Parathyroid adenoma (tissue), 2 donors: Measurements from ENCODE around the gene KANSL1L.
A peak's percentile ranks its signal among the peaks of the same experiment; 100 is the strongest.

Experiments used
- H2AFZ ChIP-seq: fragments of 300-600 bp; sonication (generic); one replicate; pipeline ENCODE4 v1.7.0; 2017; ENCODE audit warnings: antibody characterized with exemption, mild to moderate bottlenecking
- H3K27ac ChIP-seq: fragments of 300-600 bp; sonication (generic); one replicate; pipeline ENCODE4 v1.7.0; 2017
- H3K27me3 ChIP-seq: fragments of 300-600 bp; sonication (generic); one replicate; pipeline ENCODE4 v1.7.0; 2017; ENCODE audit warnings: low read length; ENCODE audit not compliant: control insufficient read depth, insufficient read depth
- H3K36me3 ChIP-seq: fragments of 300-600 bp; sonication (generic); one replicate; pipeline ENCODE4 v1.7.0; 2017; ENCODE audit warnings: low read length; ENCODE audit not compliant: control insufficient read depth, insufficient read depth
- H3K4me1 ChIP-seq: fragments of 300-600 bp; sonication (generic); one replicate; pipeline ENCODE4 v1.7.0; 2017; ENCODE audit warnings: control low read depth
- H3K4me2 ChIP-seq: fragments of 300-600 bp; sonication (generic); one replicate; pipeline ENCODE4 v1.7.0; 2017; ENCODE audit warnings: low read length
- H3K4me3 ChIP-seq: fragments of 300-600 bp; sonication (generic); one replicate; pipeline ENCODE4 v1.7.0; 2017; ENCODE audit warnings: low read depth, low read length
- H3K79me2 ChIP-seq: fragments of 300-600 bp; sonication (generic); one replicate; pipeline ENCODE4 v1.7.0; 2017; ENCODE audit warnings: control low read depth
- H3K9ac ChIP-seq: fragments of 300-600 bp; sonication (generic); one replicate; pipeline ENCODE4 v1.7.0; 2017; ENCODE audit warnings: mild to moderate bottlenecking
- H3K9me3 ChIP-seq: fragments of 300-600 bp; sonication (generic); one replicate; pipeline ENCODE4 v1.7.0; 2017; ENCODE audit warnings: low read length; ENCODE audit not compliant: control insufficient read depth
- TF ChIP-seq, protein P1 (sequence below): fragments of 300-600 bp; sonication (generic); IDR thresholded peaks from one replicate; pipeline ENCODE4 v1.7.0; 2017; ENCODE audit warnings: antibody characterized with exemption, mild to moderate bottlenecking
- donor health status: primary hyperparathyroidism.

KANSL1L gene

DNA sequence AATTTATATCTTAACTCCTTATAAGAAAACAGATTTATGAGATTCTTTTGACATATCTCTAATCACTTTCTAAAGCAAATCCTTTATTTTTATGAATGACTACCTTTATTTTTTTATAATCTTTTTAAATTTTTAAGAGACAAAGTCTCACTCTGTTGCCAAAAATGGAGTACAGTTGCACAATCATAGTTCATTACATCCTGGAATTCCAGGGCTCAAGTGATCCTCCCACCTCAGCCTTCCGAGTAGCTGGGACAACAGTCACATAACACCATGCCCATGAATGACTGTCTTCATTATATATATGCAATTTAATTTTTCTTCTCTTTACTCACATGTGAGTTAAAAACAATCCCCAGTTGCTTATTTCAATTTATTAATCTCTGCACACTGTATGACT, 32.3 kb upstream of the KANSL1L start:
- H3K27ac ChIP-seq = no peak overlapping the region
- no peaks in the 10 kb centered on the region for H3K27me3 ChIP-seq
- H3K4me2 ChIP-seq = no peak overlapping the region
- H3K9ac ChIP-seq = no peak overlapping the region
- peaks cover 23% of the 10 kb centered on the region for H3K4me1 ChIP-seq
- H3K4me3 ChIP-seq = no peak overlapping the region
- no peaks in the 10 kb centered on the region for H3K36me3 ChIP-seq
- TF ChIP-seq, protein P1, sequence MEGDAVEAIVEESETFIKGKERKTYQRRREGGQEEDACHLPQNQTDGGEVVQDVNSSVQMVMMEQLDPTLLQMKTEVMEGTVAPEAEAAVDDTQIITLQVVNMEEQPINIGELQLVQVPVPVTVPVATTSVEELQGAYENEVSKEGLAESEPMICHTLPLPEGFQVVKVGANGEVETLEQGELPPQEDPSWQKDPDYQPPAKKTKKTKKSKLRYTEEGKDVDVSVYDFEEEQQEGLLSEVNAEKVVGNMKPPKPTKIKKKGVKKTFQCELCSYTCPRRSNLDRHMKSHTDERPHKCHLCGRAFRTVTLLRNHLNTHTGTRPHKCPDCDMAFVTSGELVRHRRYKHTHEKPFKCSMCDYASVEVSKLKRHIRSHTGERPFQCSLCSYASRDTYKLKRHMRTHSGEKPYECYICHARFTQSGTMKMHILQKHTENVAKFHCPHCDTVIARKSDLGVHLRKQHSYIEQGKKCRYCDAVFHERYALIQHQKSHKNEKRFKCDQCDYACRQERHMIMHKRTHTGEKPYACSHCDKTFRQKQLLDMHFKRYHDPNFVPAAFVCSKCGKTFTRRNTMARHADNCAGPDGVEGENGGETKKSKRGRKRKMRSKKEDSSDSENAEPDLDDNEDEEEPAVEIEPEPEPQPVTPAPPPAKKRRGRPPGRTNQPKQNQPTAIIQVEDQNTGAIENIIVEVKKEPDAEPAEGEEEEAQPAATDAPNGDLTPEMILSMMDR = no peak
- H3K79me2 ChIP-seq = peaks cover 32% of the 10 kb centered on the region
- H2AFZ ChIP-seq = no peak overlapping the region
- H3K9me3 ChIP-seq = no peaks in the 10 kb centered on the region

DNA sequence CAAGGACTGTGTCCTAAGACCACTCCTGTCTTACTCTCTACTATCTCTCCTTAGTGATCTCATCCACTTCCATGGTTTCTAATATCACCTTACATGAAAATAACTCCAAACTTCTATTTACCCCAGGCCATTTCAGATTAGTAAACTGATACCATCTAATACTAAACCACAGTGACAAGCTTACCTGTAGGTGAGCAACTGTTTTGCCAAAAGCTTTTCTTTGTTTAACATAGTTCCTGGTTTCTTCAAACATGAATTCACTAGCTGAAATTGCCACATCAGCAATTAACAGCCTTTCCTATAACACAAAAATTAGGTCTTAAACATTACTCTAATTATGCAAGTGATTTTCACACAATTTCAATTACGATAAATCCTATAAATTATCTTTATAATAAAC, 31.9 kb upstream of the KANSL1L start:
- H3K4me1 ChIP-seq = peaks cover 23% of the 10 kb centered on the region
- H3K9ac ChIP-seq = no peak overlapping the region
- H3K79me2 ChIP-seq = peaks cover 32% of the 10 kb centered on the region
- H3K4me3 ChIP-seq = no peak overlapping the region
- TF ChIP-seq, protein P1 = no peak
- H3K27ac ChIP-seq = peak overlapping the region; percentile 22
- no peaks in the 10 kb centered on the region for H3K9me3 ChIP-seq
- H3K36me3 ChIP-seq = no peaks in the 10 kb centered on the region
- no peaks in the 10 kb centered on the region for H3K27me3 ChIP-seq
- H3K4me2 ChIP-seq = peak overlapping the region; percentile 4
- H2AFZ ChIP-seq = no peak overlapping the region

DNA sequence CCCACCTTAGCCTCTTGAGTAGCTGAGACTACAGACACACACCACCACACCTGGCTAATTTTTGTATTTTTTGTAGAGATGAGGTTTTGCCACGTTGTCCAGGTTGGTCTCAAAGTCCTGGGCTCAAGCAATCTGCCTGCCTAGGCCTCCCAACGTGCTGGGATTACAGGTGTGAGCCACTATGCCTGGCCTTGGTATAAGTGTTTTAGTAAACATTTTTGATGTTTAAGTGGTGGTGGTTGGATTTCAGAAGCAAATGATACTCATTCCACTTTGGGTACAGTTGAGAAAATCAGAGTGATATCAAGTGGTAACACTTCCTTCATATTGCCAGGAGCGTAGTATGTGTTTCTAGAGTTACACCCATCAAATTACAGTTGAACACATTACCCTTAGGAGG, 28.6 kb upstream of the KANSL1L start:
- Histone ChIP-seq H3K27me3 (no peaks in the 10 kb centered on the region), H3K79me2 (peaks cover 31% of the 10 kb centered on the region), H3K4me1 (peaks cover 46% of the 10 kb centered on the region), H3K4me3 (no peak overlapping the region), H3K27ac (peak overlapping the region; percentile 3), H3K36me3 (no peaks in the 10 kb centered on the region), H3K4me2 (no peak overlapping the region), H3K9me3 (no peaks in the 10 kb centered on the region), H2AFZ (no peak overlapping the region), H3K9ac (no peak overlapping the region)
- TF ChIP-seq, protein P1 = no peak

DNA sequence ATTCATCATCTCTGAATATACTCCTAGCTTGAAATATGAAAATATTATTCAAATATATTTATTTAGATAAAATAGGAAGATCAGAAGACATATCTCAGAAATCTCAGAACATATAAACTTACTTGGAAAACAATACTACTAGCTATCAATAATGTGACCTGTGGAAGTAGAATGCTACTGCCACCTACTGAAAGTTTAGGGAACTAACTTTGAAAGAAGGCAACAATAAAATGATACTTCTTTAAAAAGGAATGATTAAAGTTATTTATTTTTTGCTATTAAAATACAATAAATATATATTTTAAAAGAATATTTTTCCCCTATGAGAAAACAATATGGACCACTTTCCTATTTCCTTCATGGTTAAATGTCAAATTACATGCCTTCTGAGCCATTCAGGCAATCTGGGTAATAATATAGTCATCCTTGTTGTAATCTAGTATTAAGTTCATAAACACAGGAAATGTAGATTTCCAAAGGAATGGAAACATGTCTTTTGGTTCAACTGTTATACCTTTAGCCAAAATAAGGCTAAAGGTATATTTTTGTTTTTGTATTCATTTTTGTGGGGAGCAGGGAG, 28.1 kb upstream of the KANSL1L start:
- Histone ChIP-seq H3K9ac (no peak overlapping the region), H3K27ac (peak overlapping the region; percentile 3), H3K4me1 (peaks cover 48% of the 10 kb centered on the region), H3K36me3 (no peaks in the 10 kb centered on the region), H3K4me3 (no peak overlapping the region), H3K9me3 (no peaks in the 10 kb centered on the region), H2AFZ (no peak overlapping the region), H3K27me3 (no peaks in the 10 kb centered on the region), H3K79me2 (peaks cover 31% of the 10 kb centered on the region), H3K4me2 (no peak overlapping the region)
- TF ChIP-seq, protein P1 = peak; percentile 69

DNA sequence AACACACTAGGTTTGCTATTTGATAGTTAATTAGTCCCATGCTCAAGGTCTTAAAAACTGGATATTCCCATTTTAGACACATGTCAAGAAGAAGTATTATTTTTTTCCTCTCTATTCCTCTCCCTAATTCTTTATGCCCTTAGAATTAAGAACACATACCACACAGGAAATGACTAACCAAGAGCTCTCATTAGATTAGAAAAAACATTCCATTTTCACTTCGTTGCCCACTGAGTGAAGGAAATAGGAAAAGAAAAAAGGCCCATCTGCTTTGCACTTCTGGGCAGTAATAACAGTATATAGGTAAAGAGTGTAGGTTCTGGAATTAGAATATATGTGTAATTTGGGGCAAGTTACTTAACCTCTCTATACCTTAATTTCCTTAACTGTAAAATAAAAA, 27.1 kb upstream of the KANSL1L start:
- H3K4me1 ChIP-seq = peaks cover 51% of the 10 kb centered on the region
- TF ChIP-seq, protein P1 = no peak
- H3K27me3 ChIP-seq = no peaks in the 10 kb centered on the region
- H3K4me3 ChIP-seq = no peak overlapping the region
- no peak overlapping the region for H2AFZ ChIP-seq
- H3K9ac ChIP-seq = no peak overlapping the region
- H3K9me3 ChIP-seq = no peaks in the 10 kb centered on the region
- H3K27ac ChIP-seq = peak overlapping the region; percentile 66
- H3K4me2 ChIP-seq = no peak overlapping the region
- H3K79me2 ChIP-seq = peaks cover 33% of the 10 kb centered on the region
- H3K36me3 ChIP-seq = no peaks in the 10 kb centered on the region
